NCI-H774 (cell line): ENCODE data around the gene TUT4.
A peak's percentile ranks its signal among the peaks of the same experiment; 100 is the strongest.

ENCODE experiments used
- DNase-seq: peaks from one replicate; lab custom pipeline; 2025; lab: John Stamatoyannopoulos, UW

TUT4 gene

DNA sequence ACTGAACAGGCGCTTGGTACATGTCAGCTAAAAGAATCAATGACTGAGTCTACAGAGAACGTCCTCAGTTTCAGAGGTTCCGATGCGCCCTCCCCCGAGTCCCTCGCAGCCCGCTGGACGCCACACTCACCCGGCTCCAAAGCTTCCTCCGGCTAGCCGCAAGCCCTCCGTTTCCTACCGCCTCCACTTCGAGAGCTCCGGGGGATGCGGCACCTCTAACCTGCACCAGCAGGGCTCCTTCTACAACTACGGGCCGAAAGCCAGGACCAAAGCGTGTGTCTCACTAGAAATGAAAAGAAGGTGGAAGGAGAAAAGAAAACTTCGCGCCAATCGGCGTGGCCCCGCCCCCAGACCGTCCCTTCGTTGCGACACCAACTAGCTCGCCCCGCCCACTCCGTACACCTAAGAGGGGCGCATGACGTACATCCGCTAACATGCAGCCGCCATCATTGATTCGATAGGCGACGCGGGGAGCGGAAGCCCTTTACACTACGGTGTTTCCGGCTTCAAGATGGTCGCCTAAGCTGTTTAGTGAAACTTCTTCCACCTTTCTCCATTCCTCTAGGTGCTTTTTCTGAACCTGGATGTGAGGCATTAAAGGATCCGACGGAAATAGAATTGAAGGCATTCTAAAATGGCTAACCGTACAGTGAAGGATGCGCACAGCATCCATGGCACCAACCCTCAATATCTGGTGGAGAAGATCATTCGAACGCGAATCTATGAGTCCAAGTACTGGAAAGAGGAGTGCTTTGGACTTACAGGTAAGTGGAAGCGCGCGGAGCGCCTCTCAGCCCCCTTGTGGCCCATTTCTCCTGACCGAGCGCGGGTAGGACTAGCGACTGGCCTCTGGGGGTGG is 148.5 kb downstream of the TUT4 start, which contains the start of the genes ORC1 and PRPF38A:
TSS of gene ORC1 (minus strand) at position 308 of the 859 bp plus-strand sequence. CDS start 2,200 bp downstream, outside the sequence.
TSS of gene PRPF38A (plus strand) at position 487 of the 859 bp plus-strand sequence. CDS start at position 635, 148 bp downstream.
- peak; percentile 99 for DNase-seq

DNA sequence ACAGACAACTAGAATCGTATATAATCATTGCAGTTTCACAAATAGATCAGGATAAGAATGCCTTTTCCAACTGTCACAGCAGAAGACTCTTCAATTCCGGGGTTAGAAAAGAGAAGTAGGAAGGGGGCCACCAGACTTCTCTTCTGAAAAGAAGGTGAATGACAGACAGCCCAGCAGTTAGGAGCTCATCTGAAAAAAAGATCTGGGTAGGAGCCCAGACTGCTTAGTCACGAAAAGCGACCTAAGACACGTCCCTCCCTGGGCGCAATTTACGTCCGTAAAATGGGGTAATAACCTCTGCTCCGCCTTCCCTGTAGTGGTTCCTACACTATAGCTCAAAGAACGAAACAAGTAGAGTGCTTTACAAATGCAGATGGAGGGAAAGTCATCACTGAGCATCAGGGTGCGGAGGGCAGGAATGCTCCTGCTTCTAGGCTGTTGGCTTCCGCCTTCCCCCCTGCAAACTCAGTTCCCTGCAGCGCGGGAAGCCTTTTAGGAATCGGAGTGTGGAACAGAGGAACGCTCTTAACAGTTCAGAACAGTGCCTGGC is 149.3 kb downstream of the TUT4 start:
- DNase-seq, result no peak

DNA sequence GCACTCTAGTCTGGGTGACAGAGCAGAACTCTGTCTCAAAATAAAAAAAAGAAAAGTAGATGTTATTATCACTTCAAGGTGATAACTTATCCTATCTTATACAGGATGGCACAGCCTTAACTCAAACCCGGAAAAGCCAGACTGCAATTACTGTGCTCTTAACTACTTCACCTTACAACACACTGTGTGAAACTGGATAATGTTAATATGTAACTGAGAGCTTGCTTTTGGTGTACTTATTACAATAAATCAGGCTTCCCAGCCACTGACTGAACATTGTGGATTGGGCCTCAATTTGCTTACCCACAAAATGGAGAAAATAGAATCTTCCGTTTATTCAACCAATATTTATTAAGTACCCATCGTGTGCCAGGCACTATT is 150.0 kb downstream of the TUT4 start:
- no peak for DNase-seq

DNA sequence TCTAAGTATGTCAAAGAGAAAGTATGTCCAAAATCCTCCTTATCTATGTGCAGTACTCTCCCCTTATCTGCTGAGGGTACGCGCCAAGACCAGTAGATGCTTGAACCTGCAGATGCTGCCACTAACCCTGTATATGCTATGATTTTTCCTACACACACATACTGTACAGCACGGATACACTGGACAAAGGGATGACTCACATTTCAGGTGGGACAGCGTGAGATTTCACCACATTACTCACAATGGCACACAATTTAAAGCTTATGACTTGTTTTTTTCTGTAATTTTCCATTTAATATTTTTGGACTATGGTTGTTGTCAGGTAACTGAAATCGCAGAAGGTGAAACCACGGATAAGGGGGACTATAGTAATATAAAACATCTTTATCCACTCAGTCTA is 152.8 kb downstream of the TUT4 start:
- DNase-seq, result no peak

- no peak for DNase-seq
Measured at GRCh38 chr1:52399629-52400028, 153.3 kb downstream of the TUT4 start.

DNA sequence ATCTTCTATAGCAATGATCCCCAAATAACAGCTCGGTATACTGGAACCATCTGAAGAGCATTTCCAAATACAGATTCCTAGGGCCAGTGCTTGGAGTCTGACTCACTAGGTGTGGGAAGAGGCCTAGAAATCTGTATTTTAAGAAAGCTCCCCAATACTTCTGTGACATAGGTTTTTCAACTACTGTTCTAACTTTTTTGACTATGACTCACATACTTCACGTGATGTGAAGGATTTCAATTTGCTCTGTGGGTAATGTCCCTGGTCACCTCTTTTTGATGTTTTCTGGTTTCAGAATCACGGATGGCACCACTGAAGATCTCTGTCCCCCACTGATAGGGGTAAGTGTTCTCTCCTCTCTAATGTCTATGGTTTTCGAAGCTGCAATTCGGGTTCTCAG is 159.7 kb downstream of the TUT4 start:
- no peak for DNase-seq

DNA sequence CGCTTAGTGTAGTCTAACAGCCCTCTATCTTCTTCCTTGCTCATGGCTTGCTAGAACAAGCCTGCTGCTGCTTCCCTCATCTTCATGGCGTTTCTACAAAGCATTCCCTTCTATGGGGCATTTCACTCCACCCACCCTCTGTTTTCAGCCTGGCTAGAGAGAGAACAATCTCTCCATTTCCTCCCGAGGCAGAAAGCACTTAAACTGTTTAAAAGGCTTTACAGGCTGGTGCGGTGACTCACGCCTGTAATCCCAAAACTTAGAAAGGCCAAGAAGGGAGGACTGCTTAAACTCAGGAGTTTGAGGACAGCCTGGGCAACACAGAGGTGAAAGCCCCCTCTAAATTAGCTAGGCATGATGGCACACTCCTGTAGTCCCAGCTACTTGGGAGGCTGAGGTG is 166.4 kb downstream of the TUT4 start:
- no peak for DNase-seq

DNA sequence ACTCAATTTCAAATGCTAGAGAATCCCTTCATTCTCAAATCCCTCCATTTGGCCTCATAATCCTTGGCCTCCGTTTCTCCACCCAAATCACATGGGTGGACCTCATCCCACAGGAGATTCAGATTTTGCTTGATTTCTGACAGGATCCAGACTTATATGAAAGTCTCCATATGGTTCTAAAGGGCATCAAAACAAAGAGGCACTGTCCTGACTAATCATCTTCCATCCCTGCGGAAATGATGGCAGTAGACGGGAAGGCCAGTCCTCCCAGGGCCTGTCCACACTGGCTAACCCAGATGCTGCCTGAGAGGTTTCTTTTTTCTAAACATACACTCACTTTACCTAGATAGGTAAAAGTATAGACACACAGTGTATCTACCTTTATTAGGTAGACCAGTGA is 167.5 kb downstream of the TUT4 start:
- no peak for DNase-seq
